PFSK-1 (cell line): Measurements from ENCODE around the gene UNC13C.

Experiments
- POLR2AphosphoS5 ChIP-seq: IDR thresholded peaks from 2 replicates; pipeline ENCODE4 v1.6.1; 2012; ENCODE audit warnings: low read depth, mild to moderate bottlenecking, control low read depth, low read length, moderate library complexity
- SIN3A ChIP-seq: IDR thresholded peaks from 2 replicates; pipeline ENCODE4 v1.6.1; 2012; ENCODE audit warnings: mild to moderate bottlenecking, low read length, moderate library complexity, borderline replicate concordance; ENCODE audit not compliant: insufficient read depth
- TAF1 ChIP-seq: IDR thresholded peaks from 2 replicates; pipeline ENCODE4 v1.6.1; 2012; ENCODE audit warnings: low read length, control low read depth, borderline replicate concordance; ENCODE audit not compliant: insufficient read depth
- TF ChIP-seq, protein P1 (sequence below), 2 experiments: IDR thresholded peaks; 2 replicates each; pipeline versions ENCODE4 v1.6.1 to v1.8.0; 2011 to 2012; ENCODE audit warnings: low read depth in 2 of 2, low read length in 2 of 2, control low read depth in 1 of 2, inconsistent platforms in 1 of 2, mild to moderate bottlenecking in 1 of 2, moderate library complexity in 1 of 2; ENCODE audit not compliant: insufficient read depth in 1 of 2

GRCh38 chr15:54304321-54304720 lies 326.1 kb downstream of the UNC13C start:
- TF ChIP-seq, protein P1, sequence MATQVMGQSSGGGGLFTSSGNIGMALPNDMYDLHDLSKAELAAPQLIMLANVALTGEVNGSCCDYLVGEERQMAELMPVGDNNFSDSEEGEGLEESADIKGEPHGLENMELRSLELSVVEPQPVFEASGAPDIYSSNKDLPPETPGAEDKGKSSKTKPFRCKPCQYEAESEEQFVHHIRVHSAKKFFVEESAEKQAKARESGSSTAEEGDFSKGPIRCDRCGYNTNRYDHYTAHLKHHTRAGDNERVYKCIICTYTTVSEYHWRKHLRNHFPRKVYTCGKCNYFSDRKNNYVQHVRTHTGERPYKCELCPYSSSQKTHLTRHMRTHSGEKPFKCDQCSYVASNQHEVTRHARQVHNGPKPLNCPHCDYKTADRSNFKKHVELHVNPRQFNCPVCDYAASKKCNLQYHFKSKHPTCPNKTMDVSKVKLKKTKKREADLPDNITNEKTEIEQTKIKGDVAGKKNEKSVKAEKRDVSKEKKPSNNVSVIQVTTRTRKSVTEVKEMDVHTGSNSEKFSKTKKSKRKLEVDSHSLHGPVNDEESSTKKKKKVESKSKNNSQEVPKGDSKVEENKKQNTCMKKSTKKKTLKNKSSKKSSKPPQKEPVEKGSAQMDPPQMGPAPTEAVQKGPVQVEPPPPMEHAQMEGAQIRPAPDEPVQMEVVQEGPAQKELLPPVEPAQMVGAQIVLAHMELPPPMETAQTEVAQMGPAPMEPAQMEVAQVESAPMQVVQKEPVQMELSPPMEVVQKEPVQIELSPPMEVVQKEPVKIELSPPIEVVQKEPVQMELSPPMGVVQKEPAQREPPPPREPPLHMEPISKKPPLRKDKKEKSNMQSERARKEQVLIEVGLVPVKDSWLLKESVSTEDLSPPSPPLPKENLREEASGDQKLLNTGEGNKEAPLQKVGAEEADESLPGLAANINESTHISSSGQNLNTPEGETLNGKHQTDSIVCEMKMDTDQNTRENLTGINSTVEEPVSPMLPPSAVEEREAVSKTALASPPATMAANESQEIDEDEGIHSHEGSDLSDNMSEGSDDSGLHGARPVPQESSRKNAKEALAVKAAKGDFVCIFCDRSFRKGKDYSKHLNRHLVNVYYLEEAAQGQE (IDR thresholded peaks at IDR 0.05; ENCODE audit: insufficient read depth in 1 of 2, low read depth in 2 of 2, low read length in 2 of 2): no peak
- TF ChIP-seq SIN3A (no peak), POLR2AphosphoS5 (no peak), TAF1 (no peak)
